BLaER1 (cell line): Measurements from ENCODE around the gene CLEC12A.

ENCODE experiments used
- H3K27ac ChIP-seq: shearing (Covaris generic); formaldehyde crosslinking; 2 replicates; pipeline ENCODE4 v1.8.1; 2022
- H3K27me3 ChIP-seq: shearing (Covaris generic); formaldehyde crosslinking; 2 replicates; pipeline ENCODE4 v1.8.1; 2022
- H3K36me3 ChIP-seq: shearing (Covaris generic); formaldehyde crosslinking; 2 replicates; pipeline ENCODE4 v1.8.1; 2022
- H3K4me1 ChIP-seq: shearing (Covaris generic); formaldehyde crosslinking; 2 replicates; pipeline ENCODE4 v1.8.1; 2022
- H3K4me2 ChIP-seq: shearing (Covaris generic); formaldehyde crosslinking; 2 replicates; pipeline ENCODE4 v1.8.1; 2022
- H3K4me3 ChIP-seq: shearing (Covaris generic); formaldehyde crosslinking; 2 replicates; pipeline ENCODE4 v1.8.1; 2022
- H3K9ac ChIP-seq: shearing (Covaris generic); formaldehyde crosslinking; 2 replicates; pipeline ENCODE4 v1.8.1; 2022
- H3K9me3 ChIP-seq: shearing (Covaris generic); formaldehyde crosslinking; 2 replicates; pipeline ENCODE4 v1.8.1; 2022
- H4K20me1 ChIP-seq: shearing (Covaris generic); formaldehyde crosslinking; 2 replicates; pipeline ENCODE4 v1.8.1; 2022
- Cebpa-rat ChIP-seq: shearing (Covaris generic); IDR thresholded peaks from 2 replicates; pipeline ENCODE4 v1.8.1; 2022

CLEC12A gene

GRCh38 chr12:10031321-10031720 lies 60.1 kb downstream of the CLEC12A start:
- Histone ChIP-seq H3K9me3 (peaks cover 4% of the 10 kb centered on the region; the same call in 1 of the 2 replicates), H3K27ac (no peak overlapping the region), H3K36me3 (no peaks in the 10 kb centered on the region), H3K4me2 (no peak overlapping the region), H3K4me1 (no peaks in the 10 kb centered on the region), H3K27me3 (no peaks in the 10 kb centered on the region), H3K4me3 (no peak overlapping the region), H4K20me1 (no peaks in the 10 kb centered on the region), H3K9ac (no peak overlapping the region)
- no peak for TF ChIP-seq Cebpa-rat

GRCh38 chr12:10031771-10032175 lies 60.6 kb downstream of the CLEC12A start:
- no peak overlapping the region for H3K9ac ChIP-seq
- H3K9me3 ChIP-seq: peaks cover 4% of the 10 kb centered on the region; the same call in 1 of the 2 replicates
- no peaks in the 10 kb centered on the region for H3K36me3 ChIP-seq
- no peak overlapping the region for H3K27ac ChIP-seq
- H3K4me1 ChIP-seq: no peaks in the 10 kb centered on the region
- TF ChIP-seq Cebpa-rat: no peak
- H3K27me3 ChIP-seq: no peaks in the 10 kb centered on the region
- H4K20me1 ChIP-seq: no peaks in the 10 kb centered on the region
- H3K4me2 ChIP-seq: no peak overlapping the region
- no peak overlapping the region for H3K4me3 ChIP-seq

GRCh38 chr12:10033783-10034545 lies 62.8 kb downstream of the CLEC12A start:
- Histone ChIP-seq H4K20me1 (no peaks in the 10 kb centered on the region), H3K27ac (no peak overlapping the region), H3K27me3 (no peaks in the 10 kb centered on the region), H3K9me3 (peaks cover 4% of the 10 kb centered on the region; the same call in 1 of the 2 replicates), H3K4me2 (no peak overlapping the region), H3K9ac (no peak overlapping the region), H3K4me1 (no peaks in the 10 kb centered on the region), H3K36me3 (no peaks in the 10 kb centered on the region), H3K4me3 (no peak overlapping the region)
- TF ChIP-seq Cebpa-rat: no peak
